RPMI7951 (cell line): ENCODE data around the gene EVA1C. TPM values are rescaled to one million over a fixed set of nuclear protein-coding genes. Genes with fewer than 3 reads are reported as not detected.
"Not testable (repeated sequence)": the region's sequence is repeated elsewhere in the genome, so short reads cannot be mapped to it uniquely, and the experiment has no call there.

Experiments
- DNase-seq: peaks from one replicate; pipeline ENCODE4 v3.0.0-alpha.2; 2012; ENCODE audit warnings: low read depth
- total RNA-seq: library from RNA; depleted of rRNA; stranded (reverse); fragments of >200 nt; shearing (Covaris generic); gene quantifications from 2 replicates; pipeline ENCODE4 v1.2.3, GENCODE V29; 2014

Gene EVA1C
- total RNA-seq, 1 experiment from 2014 or later, result 9.6 TPM

DNA sequence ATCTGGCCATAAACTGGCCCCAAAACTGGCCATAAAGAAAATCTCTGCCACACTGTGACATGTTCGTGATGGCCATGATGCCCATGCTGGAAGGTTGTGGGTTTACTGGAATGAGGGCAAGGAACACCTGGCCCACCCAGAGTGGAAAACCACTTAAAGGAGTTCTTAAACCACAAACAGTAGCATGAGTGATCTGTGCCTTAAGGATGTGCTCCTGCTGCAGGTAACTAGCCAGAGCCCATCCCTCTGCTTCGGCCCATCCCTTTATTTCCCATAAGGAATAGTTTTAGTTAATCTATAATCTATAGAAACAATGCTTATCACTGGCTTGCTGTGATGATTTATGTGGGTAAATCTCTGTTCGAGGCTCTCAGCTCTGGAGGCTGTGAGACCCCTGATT lies 50.1 kb downstream of the EVA1C start:
- not testable (repeated sequence) for DNase-seq

DNA sequence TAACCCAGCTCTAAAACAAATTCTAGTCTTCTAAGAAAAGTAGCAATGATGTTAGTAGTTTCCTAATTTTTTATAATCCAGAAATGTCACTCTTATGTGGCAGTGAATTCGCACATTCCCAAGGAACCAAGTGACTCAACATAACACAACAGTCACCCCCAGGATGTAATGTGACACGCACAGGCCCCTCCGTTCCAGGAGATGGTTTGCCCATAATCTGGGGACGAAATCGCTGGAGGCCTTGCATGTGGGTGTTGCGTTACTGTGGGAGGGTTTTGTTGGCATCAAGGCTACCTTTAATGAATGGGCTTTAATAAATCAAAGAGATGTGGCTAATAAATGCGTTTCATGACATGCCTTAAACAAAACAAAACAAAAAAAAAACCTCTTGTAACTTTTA lies 50.9 kb downstream of the EVA1C start:
- peak; percentile 94 for DNase-seq

DNA sequence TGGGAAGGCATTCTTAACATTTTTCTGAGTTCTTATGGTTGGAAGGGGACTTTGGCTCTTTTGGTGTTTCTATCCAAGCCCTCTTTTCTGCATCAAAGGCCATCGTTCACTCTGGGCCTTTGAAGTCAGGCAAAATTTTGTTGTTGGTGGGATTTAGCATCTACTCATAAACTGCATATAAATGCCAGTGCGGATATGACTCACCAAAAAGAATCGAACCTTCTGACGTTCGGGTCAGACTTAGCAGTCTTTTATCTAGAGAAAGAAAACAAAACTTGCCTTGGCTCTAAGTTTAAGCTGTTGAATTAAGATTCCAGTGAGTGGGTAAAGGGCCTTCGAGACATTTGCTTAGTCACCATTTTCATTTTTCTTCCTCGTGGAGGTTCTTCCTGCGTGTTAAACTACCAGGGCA lies 51.4 kb downstream of the EVA1C start:
- DNase-seq, result peak; percentile 95

DNA sequence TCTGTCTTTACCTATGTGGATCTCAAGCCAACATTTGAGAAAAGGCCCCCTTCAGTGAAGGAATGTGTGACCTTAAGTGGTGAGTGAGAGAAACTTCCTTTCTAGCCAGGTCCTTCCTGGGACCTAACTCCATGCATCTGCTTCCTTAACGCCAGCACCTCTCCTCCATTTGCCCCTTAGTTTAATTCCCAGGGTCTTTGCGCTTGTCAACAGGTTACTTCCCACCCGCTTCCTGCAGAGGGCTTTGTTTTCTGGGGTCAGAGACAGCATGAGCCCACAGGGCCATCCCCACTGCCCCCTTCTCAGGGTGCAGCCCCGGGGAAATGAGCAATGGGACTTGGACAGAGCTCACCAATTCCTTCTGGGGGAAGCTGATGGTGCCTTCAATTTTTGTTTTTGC lies 54.8 kb downstream of the EVA1C start:
- DNase-seq, result no peak

DNA sequence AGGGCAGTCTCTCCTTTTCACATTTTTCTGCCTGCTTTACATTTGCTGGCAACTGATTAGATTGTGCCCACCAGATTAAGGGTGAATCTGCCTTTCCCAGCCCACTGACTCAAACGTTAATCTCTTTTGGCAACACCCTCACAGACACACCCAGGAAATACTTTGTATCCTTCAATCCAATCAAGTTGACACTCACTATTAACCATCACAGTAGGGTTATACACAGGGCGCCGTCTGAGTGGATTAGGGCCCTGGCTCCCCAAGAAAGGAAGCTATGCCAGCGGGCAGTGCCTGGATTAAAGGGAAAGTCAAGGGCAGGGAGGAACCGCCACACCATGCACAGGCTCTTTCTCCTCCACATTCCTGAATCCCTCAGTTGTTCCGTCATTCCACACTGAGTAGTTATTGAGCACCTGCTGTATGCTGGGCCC lies 56.2 kb downstream of the EVA1C start:
- no peak for DNase-seq

DNA sequence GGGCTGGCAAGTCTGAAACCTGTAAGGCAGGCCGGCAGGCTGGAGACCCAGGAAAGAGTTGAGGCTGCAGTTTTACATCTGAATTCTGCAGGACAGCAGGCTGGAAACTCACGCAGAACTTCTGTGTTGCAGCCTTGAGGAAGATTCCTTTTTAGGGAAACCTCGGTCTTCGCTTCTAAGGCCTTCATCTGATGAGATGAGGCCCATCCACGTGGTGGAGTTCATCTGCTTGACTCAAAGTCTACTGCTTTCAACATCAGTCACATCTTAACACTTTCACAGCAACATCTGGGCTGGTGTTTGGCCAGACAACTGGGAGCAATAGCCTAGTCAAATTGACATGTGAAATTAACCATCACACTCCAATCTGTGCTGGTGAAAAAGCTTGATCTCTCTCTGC lies 57.1 kb downstream of the EVA1C start:
- DNase-seq, result no peak

DNA sequence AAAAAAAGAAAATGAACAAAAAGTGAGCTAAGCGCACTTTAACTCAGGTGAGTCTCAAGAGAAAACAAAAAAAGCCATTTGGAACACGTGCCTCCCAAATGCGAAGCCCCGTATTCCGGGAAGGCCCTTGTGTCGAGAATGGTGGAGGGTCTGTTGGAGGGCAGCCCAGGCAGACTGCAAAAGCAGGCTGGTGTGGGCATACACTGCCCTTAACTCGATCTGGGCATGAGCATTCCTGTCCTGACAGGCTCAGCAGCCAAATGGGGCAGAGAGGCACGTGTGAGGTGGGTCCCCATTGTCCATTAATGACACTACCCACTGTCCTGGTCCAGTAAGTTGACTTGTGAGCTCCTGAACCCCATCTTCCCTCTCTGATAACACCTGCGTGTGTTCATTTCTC lies 57.7 kb downstream of the EVA1C start:
- DNase-seq, result no peak

DNA sequence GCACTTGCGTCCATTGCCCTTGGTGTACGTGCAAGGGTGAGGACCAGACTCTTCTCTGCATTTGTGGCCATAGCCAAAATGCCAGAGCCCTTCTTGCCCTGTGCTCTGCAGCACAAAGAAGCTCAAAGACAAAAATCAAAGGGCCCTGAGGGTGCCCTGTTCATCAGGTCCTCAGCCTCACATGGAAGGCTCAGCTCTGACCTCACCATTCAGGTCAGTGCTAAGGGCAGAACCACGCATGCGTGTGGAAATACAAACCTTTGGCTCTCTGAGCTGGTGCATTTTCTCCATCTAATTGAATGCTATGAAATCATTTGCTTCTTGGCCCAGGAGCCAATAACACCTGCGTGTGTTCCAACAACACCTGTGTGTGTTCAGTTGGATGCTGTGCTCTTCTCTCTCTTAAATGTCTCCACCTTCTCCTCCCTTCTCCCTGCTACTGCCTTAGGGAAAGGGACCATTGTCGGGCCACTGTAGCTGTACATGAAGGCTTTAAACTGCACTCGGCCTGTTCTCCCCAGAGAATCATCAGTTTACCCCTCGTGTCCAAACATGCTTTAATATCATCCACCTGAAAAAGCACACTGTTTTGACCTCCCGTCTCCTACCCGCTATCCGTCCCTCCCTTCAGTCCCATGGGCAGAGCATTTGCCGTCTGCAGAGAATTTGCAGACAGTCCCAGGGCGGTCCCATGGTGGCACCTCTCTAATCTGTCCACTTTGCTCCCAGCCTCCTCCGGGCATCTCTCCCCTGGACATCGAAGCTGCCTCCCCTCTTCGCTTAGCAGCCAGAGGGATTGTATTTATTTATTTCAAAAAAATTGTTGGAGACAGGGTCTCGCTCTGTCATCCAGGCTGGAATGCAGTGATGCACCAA lies 60.6 kb downstream of the EVA1C start:
- no peak for DNase-seq

DNA sequence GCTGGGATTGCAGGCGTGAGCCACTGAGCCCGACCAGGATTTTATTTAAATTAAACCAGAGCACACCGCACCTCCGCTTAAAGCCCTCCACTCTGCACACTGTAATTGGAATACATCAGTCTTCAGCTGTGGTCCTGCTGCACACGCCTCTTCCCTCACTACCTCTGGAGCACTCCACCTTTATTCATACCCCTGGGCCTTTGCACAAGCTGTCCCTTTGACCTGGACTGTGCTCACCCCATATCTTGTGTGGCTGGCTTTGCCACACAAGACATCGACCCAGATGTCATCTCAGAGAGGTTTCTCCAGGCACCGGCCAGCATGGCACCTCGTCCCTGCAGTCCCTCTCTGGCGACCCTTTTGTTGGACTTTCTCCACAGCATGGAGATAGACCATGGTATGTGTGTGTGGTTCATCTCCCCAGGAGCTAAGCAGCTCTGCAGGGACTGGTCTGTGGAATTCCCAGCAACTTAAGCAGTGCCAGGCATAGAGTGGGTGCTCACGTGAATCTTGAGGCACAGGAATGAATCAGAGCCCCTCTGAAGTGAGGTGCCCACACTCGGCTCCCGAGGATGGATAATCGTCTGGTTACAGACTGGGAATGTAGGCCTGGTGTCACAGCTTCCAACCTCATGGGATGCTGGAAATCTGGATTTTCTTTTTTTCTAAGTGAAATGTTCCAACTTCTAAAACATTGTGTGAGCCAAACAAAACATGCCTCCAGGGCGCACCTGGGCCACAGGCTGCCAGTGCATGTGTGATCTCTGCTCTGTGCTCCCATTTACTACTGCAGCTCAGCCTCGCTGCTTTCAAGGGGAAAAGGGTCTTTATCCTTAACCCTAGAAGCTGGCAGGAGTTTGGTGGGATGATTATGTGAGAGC lies 61.9 kb downstream of the EVA1C start:
- peak; percentile 62 for DNase-seq

DNA sequence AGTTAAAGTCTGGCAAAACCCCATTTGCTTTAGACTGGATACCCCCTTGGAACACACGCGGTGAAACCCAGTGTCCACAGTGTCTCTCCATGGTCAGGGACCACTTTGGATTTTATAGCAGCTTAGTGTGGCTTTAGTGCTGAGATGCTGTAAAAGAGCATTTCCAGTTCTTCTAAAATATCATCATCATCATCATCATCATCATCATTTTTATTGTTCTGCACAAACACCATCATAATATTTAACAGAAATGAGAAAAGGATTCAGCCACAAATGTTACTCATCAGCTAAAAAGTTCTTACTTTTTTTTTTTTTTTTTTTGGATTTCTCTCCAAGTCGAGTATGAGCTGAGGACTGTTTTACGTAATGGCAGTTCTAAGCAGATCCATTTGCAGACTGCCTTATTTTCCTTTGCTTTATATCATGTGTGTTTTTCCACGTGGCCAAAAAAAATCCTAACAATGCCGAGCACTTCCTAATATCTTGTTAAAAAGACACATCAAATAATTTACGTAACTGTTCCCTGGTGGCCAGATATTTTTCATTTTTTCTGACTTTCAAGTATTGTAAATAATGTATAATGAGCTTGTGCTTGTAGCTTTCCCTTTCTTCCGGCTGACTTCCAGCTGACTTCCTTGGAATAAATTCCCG lies 62.8 kb downstream of the EVA1C start:
- no peak for DNase-seq

DNA sequence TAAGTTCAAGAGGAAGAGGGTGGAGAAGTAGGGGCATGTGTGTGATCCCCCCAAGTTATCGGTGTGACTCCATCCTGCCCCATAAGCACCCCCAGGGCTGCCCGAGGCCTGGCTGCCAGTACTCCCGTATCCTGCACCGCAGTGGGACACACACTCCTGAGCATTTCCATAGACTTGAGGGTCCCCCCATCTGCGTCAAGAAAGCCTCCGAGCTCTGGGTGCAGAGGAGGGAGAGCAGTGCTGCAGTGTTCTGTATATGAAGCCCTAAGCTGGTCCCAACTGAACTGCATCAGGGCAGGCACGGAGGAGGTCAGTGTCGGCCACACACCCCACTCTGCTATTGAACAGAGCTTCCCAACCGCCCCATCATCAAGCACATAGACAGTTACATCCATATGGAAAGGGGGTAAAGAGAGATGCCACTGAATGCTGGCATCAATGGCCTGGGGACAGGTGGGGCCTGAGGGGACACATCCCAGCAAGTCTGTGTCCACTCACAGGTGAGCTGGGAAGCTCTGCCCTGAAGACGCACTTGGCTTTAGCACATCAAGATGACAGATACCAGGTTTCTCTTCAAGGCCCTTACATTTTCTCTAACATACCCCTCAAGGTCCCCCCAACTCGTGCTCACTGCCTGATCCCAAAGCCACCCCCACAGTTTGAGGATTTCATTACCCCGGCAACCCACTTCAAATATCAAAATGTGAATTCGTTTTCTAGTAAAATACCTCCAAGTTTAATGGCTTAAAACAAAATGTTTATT lies 64.3 kb downstream of the EVA1C start:
- DNase-seq, result no peak

DNA sequence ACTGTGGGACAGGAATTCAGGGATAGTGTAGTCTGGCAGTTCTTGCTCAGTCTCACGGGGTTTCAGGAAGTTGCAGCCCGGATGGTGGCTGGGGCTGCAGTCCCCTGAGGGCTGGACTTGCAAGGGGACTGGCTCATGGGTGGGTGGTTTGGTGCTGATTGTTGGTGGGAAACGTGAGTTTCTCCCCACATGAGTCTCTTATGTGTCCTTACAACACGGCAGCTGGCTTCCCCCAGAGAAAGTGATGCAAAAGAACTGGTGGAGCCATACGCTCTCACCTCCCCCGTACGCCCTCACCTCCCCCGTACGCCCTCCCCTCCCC lies 64.9 kb downstream of the EVA1C start:
- DNase-seq, result no peak

DNA sequence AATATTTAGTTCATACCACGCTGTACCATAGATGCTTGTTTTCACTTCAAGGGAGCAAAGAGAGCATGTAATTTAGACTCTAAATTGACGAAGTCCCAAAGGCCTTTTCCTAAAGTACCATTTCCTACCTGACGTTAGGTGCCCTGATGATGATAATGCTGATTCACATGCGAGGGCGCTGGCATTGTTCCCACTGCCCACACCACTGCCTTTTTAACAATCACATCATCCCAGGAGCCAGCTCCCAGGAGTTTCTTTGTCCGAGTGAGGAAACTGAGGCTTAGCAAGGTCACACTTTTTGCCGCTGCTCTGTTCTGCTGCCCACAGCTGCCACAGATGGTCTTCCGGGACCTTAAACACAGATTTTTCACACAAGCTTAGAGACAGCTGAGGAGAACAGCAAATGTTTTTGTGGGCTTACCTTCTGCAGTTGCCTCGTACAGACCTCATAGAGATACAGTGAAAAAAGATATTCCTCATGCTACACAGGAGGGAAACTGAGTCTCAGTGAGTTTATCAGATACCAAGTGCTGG lies 69.4 kb downstream of the EVA1C start:
- DNase-seq, result no peak

DNA sequence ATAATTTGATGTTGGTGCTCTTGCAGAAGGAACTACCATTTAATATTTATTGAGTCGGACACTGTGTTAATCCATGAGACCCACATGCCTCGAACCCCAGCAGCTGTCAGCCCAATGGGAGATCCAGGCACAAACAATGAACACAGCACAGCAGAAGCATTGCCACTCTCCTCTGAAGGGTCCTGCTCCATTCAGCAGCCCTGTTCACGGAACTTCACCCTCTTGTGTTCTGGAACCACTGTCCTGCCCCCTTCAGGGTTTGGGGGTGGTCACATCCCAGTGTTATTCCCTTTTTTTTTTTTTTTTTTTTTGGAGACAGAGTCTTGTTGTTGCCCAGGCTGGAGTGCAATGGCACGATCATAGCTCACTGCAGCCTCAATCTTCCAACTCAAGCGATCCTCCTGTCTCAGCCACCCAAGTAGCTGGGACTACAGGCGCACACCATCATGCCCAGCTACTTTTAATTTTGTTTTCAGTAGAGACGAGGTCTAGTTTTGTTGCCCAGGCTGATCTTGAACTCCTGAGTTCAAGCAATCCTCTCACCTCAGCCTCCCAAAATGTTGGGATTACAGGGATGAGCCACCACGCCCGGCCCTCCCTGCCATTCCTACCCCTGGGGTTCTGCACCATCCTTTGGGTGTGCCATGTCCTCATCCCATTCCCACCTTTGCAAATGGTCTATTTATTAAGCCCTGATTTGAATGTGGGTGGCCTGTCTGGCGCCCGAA lies 70.2 kb downstream of the EVA1C start:
- DNase-seq, result no peak

DNA sequence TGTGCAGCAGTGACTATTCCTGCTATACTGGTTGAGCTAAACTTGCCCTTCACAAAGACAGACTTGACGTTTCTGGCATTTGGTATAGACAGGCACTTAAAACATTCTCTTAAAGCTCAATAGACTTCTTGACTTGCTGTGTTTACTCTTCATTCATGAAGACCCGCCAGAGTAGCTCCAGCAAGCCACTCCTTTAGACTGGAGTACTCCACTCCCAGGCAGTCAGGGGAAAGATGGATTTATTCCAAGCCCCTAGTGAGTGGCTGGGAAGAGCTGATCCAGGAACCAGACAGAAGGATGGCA lies 70.7 kb downstream of the EVA1C start:
- DNase-seq, result no peak

DNA sequence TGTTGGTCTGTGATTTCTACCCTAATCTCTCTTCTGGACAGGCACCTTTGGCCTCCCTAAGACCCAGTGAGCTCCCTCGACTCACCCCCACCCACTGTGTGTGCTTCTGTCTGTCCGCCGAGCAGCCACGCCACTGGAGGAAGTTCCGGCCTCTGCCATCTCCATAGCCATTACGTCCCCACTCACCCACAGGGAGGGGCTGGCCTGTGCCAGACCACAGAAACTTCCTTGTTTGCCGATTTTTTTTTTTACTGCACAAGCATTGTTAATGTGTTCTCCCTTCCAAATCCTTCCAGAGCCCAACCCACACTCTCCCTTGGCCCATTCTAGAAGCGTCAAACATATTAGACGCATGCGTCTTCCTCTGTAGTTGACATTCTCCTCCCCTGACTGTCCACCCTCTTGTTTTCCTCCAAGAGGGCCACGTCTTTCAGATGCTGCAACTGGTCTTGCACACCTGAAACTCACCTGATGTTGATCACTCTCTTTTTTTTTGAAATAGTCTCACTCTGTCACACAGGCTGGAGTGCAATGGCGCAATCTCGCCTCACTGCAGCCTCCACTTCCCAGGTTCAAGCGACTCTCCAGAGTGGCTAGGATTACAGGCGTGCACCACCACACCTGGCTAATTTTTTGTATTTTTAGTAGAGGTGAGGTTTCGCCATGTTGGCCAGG lies 72.3 kb downstream of the EVA1C start:
- DNase-seq, result no peak

DNA sequence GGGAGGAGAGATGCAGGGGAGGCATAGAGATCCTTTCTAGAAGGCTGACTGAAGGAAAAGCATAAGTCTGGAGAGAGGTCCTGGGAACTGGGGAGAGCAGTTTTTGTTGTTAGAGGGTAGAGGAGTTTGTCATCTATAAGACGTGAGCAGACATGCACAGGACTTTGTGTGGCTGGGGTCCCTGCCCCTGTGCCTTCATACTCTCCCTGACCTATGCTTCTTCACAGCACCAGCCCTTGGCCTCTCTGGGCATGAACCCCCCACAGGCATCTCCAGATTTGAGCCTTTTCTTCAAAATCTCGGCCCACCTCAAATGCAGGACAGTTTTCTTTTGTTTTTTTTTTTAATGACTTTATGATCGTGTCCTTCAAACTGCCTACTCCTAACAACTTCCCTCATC lies 79.9 kb downstream of the EVA1C start:
- no peak for DNase-seq

DNA sequence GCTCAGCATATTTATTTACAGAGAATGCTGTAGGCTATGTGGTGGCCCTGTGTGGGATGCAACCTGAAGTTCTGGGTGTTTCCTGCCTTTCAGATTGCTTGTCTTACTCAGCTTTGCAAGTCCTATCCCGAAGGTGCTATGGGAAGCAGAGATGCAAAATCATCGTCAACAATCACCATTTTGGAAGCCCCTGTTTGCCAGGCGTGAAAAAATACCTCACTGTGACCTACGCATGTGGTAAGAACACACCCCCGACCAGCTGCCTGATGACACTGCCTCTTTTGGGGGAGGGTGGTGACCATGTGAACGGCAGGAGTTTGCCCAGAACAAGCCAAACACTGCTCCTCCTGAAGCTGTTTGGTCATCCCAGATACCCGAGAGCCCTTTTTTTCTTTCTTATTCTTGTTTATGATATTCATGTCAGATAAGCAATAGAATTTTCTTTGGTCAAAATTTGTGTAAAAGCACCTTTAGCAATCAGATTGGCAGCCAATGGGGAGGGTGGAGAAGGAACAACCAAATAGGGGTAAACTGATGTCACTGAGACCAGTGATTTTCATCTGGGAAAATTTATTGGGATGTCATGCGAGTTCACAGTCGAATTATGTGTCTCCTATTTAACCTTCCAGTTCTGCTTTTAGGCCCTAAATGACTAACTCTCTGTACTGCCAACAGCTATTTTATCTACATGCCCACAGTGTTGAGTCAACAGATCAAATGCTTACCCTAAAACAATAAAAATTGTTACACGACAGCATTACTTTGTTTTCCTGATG lies 82.6 kb downstream of the EVA1C start:
- peak; percentile 84 for DNase-seq

DNA sequence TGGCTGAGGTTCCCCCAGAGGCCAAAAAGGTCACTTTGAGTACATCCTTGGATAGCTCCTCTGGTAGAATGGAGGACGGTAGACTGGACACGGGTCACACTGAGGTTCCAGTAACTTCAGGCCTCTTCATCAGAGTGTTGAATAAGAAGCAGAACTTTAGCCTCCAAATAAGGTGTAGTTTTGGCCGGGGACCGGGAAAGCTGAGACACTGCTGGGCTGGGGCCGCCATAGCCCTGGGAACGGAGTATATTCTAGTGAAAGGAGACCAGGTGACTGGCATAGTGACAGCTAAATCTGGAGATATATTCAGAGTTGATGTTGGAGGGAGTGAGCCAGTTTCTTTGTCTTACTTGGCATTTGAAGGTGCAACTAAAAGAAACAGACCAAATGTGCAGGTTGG lies 84.1 kb downstream of the EVA1C start:
- DNase-seq, result no peak
